ENCODE measurements around the gene IFFO2.

The IFFO2 gene

GRCh38 chr1:18950401-18951026 is 6.0 kb downstream of the IFFO2 start:
- H3K4me3 ChIP-seq (ENCODE audit: low read length, poor library complexity, severe bottlenecking), result peak overlapping the region; percentile 79
- TF ChIP-seq EZH2phosphoT487 (IDR thresholded peaks at IDR 0.05; ENCODE audit: borderline replicate concordance), result no peak
- TF ChIP-seq, protein P1, sequence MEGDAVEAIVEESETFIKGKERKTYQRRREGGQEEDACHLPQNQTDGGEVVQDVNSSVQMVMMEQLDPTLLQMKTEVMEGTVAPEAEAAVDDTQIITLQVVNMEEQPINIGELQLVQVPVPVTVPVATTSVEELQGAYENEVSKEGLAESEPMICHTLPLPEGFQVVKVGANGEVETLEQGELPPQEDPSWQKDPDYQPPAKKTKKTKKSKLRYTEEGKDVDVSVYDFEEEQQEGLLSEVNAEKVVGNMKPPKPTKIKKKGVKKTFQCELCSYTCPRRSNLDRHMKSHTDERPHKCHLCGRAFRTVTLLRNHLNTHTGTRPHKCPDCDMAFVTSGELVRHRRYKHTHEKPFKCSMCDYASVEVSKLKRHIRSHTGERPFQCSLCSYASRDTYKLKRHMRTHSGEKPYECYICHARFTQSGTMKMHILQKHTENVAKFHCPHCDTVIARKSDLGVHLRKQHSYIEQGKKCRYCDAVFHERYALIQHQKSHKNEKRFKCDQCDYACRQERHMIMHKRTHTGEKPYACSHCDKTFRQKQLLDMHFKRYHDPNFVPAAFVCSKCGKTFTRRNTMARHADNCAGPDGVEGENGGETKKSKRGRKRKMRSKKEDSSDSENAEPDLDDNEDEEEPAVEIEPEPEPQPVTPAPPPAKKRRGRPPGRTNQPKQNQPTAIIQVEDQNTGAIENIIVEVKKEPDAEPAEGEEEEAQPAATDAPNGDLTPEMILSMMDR (conservative IDR thresholded peaks at IDR 0.05; ENCODE audit: low read length), result no peak
- no peak overlapping the region for H2AFZ ChIP-seq (ENCODE audit: low read length)
- H3K36me3 ChIP-seq (ENCODE audit: insufficient read depth, low read length), result no peaks in the 10 kb centered on the region
- peak overlapping the region; percentile 66 for H3K9ac ChIP-seq (ENCODE audit: low read depth, low read length, poor library complexity, severe bottlenecking)
- H3K4me1 ChIP-seq (ENCODE audit: insufficient read depth, low read length, poor library complexity, severe bottlenecking), result peaks cover 95% of the 10 kb centered on the region
- H3K4me2 ChIP-seq (ENCODE audit: low read depth, low read length, poor library complexity, severe bottlenecking), result peak overlapping the region; percentile 81
- H3K27me3 ChIP-seq (ENCODE audit: insufficient read depth, low read length, poor library complexity, severe bottlenecking), result no peaks in the 10 kb centered on the region
- H4K20me1 ChIP-seq (ENCODE audit: insufficient read depth, low read length, poor library complexity, severe bottlenecking), result peaks cover 38% of the 10 kb centered on the region
- H3K9me2 ChIP-seq (replicated peaks; ENCODE audit: low read depth, low read length), result no peaks in the 10 kb centered on the region
- H3K79me2 ChIP-seq (ENCODE audit: insufficient read depth, low read length), result peaks cover 95% of the 10 kb centered on the region
- H3F3A ChIP-seq (ENCODE audit: low read depth), result 0 out of 2 replicates have a peak, but pooled peaks cover 5% of the 10 kb centered on the region
- H3K9me3 ChIP-seq (ENCODE audit: insufficient read depth, low read depth, low read length), result no peaks in the 10 kb centered on the region

GRCh38 chr1:18949686-18950400 is 6.6 kb downstream of the IFFO2 start:
- no peaks in the 10 kb centered on the region for H3K36me3 ChIP-seq (ENCODE audit: insufficient read depth, low read length)
- peaks cover 95% of the 10 kb centered on the region for H3K4me1 ChIP-seq (ENCODE audit: insufficient read depth, low read length, poor library complexity, severe bottlenecking)
- peak overlapping the region; percentile 81 for H3K4me2 ChIP-seq (ENCODE audit: low read depth, low read length, poor library complexity, severe bottlenecking)
- peaks cover 95% of the 10 kb centered on the region for H3K79me2 ChIP-seq (ENCODE audit: insufficient read depth, low read length)
- H2AFZ ChIP-seq (ENCODE audit: low read length), result no peak overlapping the region
- peaks cover 31% of the 10 kb centered on the region for H4K20me1 ChIP-seq (ENCODE audit: insufficient read depth, low read length, poor library complexity, severe bottlenecking)
- 0 out of 2 replicates have a peak, but pooled peaks cover 5% of the 10 kb centered on the region for H3F3A ChIP-seq (ENCODE audit: low read depth)
- no peaks in the 10 kb centered on the region for H3K9me2 ChIP-seq (replicated peaks; ENCODE audit: low read depth, low read length)
- no peak for TF ChIP-seq EZH2phosphoT487 (IDR thresholded peaks at IDR 0.05; ENCODE audit: borderline replicate concordance)
- TF ChIP-seq, protein P1 (conservative IDR thresholded peaks at IDR 0.05; ENCODE audit: low read length), result peak; percentile 47
- H3K27me3 ChIP-seq (ENCODE audit: insufficient read depth, low read length, poor library complexity, severe bottlenecking), result no peaks in the 10 kb centered on the region
- peak overlapping the region; percentile 79 for H3K4me3 ChIP-seq (ENCODE audit: low read length, poor library complexity, severe bottlenecking)
- no peaks in the 10 kb centered on the region for H3K9me3 ChIP-seq (ENCODE audit: insufficient read depth, low read depth, low read length)
- peak overlapping the region; percentile 66 for H3K9ac ChIP-seq (ENCODE audit: low read depth, low read length, poor library complexity, severe bottlenecking)

DNA sequence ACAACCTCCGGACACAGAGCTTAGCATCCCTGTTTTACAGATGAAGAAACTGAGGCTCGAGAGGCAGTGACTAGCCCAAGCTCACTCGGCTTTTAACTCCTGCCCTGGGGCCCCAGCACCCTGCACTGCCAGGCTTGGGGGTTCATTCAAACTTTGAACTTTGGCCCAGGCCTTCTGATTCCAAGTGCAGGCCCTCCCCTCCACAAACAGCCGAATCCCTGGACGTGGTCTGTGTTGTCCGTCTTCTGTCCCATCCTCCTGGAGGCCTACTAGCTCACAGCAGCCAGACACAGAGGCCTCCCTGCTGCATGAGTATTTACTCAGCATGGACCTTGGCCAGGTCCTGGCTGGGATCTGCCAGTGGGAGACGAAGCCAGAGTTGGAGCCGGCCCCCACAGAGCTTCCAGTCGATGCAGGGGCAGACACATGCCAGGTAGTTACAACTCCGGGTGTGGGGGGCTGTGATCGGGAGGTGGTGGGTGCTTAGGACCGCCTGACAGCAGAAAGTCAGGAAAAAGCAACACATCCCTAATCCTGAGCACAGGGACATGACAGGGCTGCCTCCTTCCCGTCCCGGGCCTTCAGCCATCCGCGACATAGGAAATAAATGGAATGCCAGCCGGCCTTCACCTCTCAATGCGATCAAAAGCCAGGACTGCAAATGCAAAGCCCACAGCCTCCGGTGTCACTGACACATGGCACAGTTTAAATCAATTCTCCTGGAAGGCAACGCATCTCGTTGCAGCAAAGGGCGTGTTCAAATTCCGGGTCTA is 7.4 kb downstream of the IFFO2 start:
- H3K4me1 ChIP-seq (ENCODE audit: insufficient read depth, low read length, poor library complexity, severe bottlenecking), result peaks cover 93% of the 10 kb centered on the region
- H3K4me3 ChIP-seq (ENCODE audit: low read length, poor library complexity, severe bottlenecking), result peak overlapping the region; percentile 79
- H3K9me2 ChIP-seq (replicated peaks; ENCODE audit: low read depth, low read length), result no peaks in the 10 kb centered on the region
- H3F3A ChIP-seq (ENCODE audit: low read depth), result 0 out of 2 replicates have a peak, but pooled peaks cover 5% of the 10 kb centered on the region
- H3K9ac ChIP-seq (ENCODE audit: low read depth, low read length, poor library complexity, severe bottlenecking), result peak overlapping the region; percentile 66
- no peaks in the 10 kb centered on the region for H3K36me3 ChIP-seq (ENCODE audit: insufficient read depth, low read length)
- no peaks in the 10 kb centered on the region for H3K27me3 ChIP-seq (ENCODE audit: insufficient read depth, low read length, poor library complexity, severe bottlenecking)
- H2AFZ ChIP-seq (ENCODE audit: low read length), result no peak overlapping the region
- TF ChIP-seq, protein P1 (conservative IDR thresholded peaks at IDR 0.05; ENCODE audit: low read length), result no peak
- no peak for TF ChIP-seq EZH2phosphoT487 (IDR thresholded peaks at IDR 0.05; ENCODE audit: borderline replicate concordance)
- peak overlapping the region; percentile 81 for H3K4me2 ChIP-seq (ENCODE audit: low read depth, low read length, poor library complexity, severe bottlenecking)
- peaks cover 28% of the 10 kb centered on the region for H4K20me1 ChIP-seq (ENCODE audit: insufficient read depth, low read length, poor library complexity, severe bottlenecking)
- H3K79me2 ChIP-seq (ENCODE audit: insufficient read depth, low read length), result peaks cover 95% of the 10 kb centered on the region
- no peaks in the 10 kb centered on the region for H3K9me3 ChIP-seq (ENCODE audit: insufficient read depth, low read depth, low read length)

Data from Loucy (cell line).